Panc1 (cell line): Measurements from ENCODE around the gene NPAS3. TPM values are rescaled to one million over a fixed set of nuclear protein-coding genes. Genes with fewer than 3 reads are reported as not detected.

ENCODE experiments used
- ATAC-seq: fragments of 200-7000 bp; cut with Tn5 transposase; 2 replicates; pipeline ENCODE4 v1.9.1; 2020; ENCODE audit warnings: mild to moderate bottlenecking, moderate library complexity
- BruUV-seq: library from RNA; stranded (reverse); fragments of 400-500 nt; replicated peaks from 2 replicates; lab custom pipeline; 2021; lab: Mats Ljungman, UMichigan
- CTCF ChIA-PET: fragments of 300-600 bp; sonication (Branson Sonifier 250); formaldehyde crosslinking; loops from one replicate; lab custom pipeline; 2022; ENCODE audit warnings: antibody characterized with exemption; lab: Charles Lee
- POLR2A ChIA-PET: fragments of 300-600 bp; sonication (Branson Sonifier 250); formaldehyde crosslinking; loops from one replicate; lab custom pipeline; 2022; ENCODE audit warnings: antibody characterized with exemption; lab: Charles Lee
- DNase-seq: peaks from one replicate; pipeline ENCODE4 v3.0.0-alpha.2; 2010; ENCODE audit warnings: low read depth, low spot score
- H3K27ac ChIP-seq: 2 replicates; pipeline ENCODE4 v1.5.1; 2011; ENCODE audit warnings: mild to moderate bottlenecking, low read length, inconsistent platforms
- H3K27me3 ChIP-seq: fragments of 200-500 bp; sonication (Bioruptor generic); 2 replicates; pipeline ENCODE4 v1.6.0; 2014; ENCODE audit warnings: low read length, inconsistent platforms; ENCODE audit not compliant: control insufficient read depth, insufficient read depth
- H3K36me3 ChIP-seq: fragments of 200-500 bp; sonication (Bioruptor generic); 2 replicates; pipeline ENCODE4 v1.5.1; 2014; ENCODE audit warnings: inconsistent platforms, mild to moderate bottlenecking, low read length, moderate library complexity; ENCODE audit not compliant: control insufficient read depth, insufficient read depth
- H3K4me1 ChIP-seq: 2 replicates; pipeline ENCODE4 v1.5.1; 2011; ENCODE audit warnings: inconsistent platforms, mild to moderate bottlenecking, low read length, moderate library complexity; ENCODE audit not compliant: control insufficient read depth, insufficient read depth
- H3K4me3 ChIP-seq, 2 experiments: 2 replicates each; pipeline ENCODE4 v1.5.1; 2011 to 2012; ENCODE audit warnings: low read depth in 2 of 2, low read length in 2 of 2, mild to moderate bottlenecking in 2 of 2, inconsistent platforms in 1 of 2, moderate library complexity in 1 of 2
- H3K9me3 ChIP-seq: fragments of 200-500 bp; sonication (Bioruptor generic); 2 replicates; pipeline ENCODE4 v1.5.1; 2014; ENCODE audit warnings: low read depth, mild to moderate bottlenecking, inconsistent platforms, low read length, moderate library complexity; ENCODE audit not compliant: control insufficient read depth, insufficient read depth
- CTCF ChIP-seq: fragments of 450-650 bp; IDR thresholded peaks from 2 replicates; pipeline ENCODE4 v1.5.1; 2017; ENCODE audit warnings: mild to moderate bottlenecking
- POLR2AphosphoS5 ChIP-seq: IDR thresholded peaks from 2 replicates; pipeline ENCODE4 v1.6.1; 2012; ENCODE audit warnings: mild to moderate bottlenecking, low read depth, low read length, moderate library complexity
- SIN3A ChIP-seq: IDR thresholded peaks from 2 replicates; pipeline ENCODE4 v1.6.1; 2012; ENCODE audit warnings: low read depth, mild to moderate bottlenecking, low read length, moderate library complexity, borderline replicate concordance; ENCODE audit not compliant: insufficient read depth
- TCF7L2 ChIP-seq: IDR thresholded peaks from 2 replicates; pipeline ENCODE4 v1.6.1; 2011; ENCODE audit warnings: mild to moderate bottlenecking, low read depth, low read length, inconsistent platforms
- in situ Hi-C: cut with HindIII; loops from 2 replicates; pipeline ENCODE4 v1.10.0; 2016; ENCODE audit warnings: low sequenced_read_pairs, low pct_unique_long_range_greater_than_20kb
- intact Hi-C: fragments of 100-400 bp; cut with micrococcal nuclease; formaldehyde crosslinking; loops from one replicate; pipeline ENCODE4 v1.10.0; 2022; ENCODE audit not compliant: unreplicated experiment
- total RNA-seq: library from RNA; stranded (reverse); gene quantifications from one replicate; pipeline ENCODE4 v1.2.1, GENCODE V29; 2021; ENCODE audit not compliant: unreplicated experiment
- TF ChIP-seq, protein P1 (sequence below), 2 experiments: IDR thresholded peaks; 2 replicates each; pipeline ENCODE4 v1.6.1; 2011 to 2012; ENCODE audit warnings: low read depth in 2 of 2, control low read depth in 1 of 2, low read length in 1 of 2, mild to moderate bottlenecking in 1 of 2, moderate library complexity in 1 of 2; ENCODE audit not compliant: insufficient read depth in 1 of 2

Gene NPAS3
- total RNA-seq, 1 experiment from 2014 or later: 0.23 TPM

GRCh38 chr14:33480887-33481184, 542.2 kb downstream of the NPAS3 start:
- Histone ChIP-seq H3K27me3 (no peaks in the 10 kb centered on the region), H3K9me3 (no peaks in the 10 kb centered on the region), H3K36me3 (no peaks in the 10 kb centered on the region), H3K27ac (no peak overlapping the region), H3K4me3 (no peak overlapping the region), H3K4me1 (no peaks in the 10 kb centered on the region)
- intact Hi-C loops (no loop called here), in situ Hi-C loops (no loop called here)
- CTCF ChIA-PET: no interaction called here
- no peak for ATAC-seq
- BruUV-seq: no TSS peak
- no peak for DNase-seq
- POLR2A ChIA-PET: no interaction called here
- TF ChIP-seq, protein P1, sequence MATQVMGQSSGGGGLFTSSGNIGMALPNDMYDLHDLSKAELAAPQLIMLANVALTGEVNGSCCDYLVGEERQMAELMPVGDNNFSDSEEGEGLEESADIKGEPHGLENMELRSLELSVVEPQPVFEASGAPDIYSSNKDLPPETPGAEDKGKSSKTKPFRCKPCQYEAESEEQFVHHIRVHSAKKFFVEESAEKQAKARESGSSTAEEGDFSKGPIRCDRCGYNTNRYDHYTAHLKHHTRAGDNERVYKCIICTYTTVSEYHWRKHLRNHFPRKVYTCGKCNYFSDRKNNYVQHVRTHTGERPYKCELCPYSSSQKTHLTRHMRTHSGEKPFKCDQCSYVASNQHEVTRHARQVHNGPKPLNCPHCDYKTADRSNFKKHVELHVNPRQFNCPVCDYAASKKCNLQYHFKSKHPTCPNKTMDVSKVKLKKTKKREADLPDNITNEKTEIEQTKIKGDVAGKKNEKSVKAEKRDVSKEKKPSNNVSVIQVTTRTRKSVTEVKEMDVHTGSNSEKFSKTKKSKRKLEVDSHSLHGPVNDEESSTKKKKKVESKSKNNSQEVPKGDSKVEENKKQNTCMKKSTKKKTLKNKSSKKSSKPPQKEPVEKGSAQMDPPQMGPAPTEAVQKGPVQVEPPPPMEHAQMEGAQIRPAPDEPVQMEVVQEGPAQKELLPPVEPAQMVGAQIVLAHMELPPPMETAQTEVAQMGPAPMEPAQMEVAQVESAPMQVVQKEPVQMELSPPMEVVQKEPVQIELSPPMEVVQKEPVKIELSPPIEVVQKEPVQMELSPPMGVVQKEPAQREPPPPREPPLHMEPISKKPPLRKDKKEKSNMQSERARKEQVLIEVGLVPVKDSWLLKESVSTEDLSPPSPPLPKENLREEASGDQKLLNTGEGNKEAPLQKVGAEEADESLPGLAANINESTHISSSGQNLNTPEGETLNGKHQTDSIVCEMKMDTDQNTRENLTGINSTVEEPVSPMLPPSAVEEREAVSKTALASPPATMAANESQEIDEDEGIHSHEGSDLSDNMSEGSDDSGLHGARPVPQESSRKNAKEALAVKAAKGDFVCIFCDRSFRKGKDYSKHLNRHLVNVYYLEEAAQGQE (IDR thresholded peaks at IDR 0.05; ENCODE audit: insufficient read depth in 1 of 2, low read depth in 2 of 2, low read length in 1 of 2): no peak
- TF ChIP-seq POLR2AphosphoS5: no peak
- TF ChIP-seq TCF7L2: no peak
- TF ChIP-seq SIN3A: no peak
- TF ChIP-seq CTCF: no peak

DNA sequence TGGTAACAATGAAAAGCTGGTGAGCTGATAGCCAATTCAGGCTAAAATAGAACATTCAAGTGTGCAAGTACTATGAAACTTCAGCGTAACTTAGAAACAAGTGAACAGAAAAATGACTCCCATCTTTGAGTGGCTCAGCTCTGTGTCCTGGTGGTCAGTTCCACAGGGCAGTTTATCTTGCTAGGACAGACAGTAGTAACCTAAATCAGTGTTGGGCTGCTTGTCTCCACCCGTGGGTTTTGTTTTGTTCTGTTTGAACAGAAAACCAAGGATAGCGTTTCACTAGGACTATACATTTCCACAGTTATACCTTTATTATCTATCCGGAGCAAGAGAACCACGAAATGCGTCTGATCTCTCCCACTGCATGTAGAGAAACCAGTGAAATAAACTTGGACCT, 544.4 kb downstream of the NPAS3 start:
- H3K27ac ChIP-seq: no peak overlapping the region
- ChIA-PET CTCF (no interaction called here), POLR2A (no interaction called here)
- ATAC-seq (no peak), DNase-seq (no peak)
- no TSS peak for BruUV-seq
- no peaks in the 10 kb centered on the region for H3K9me3 ChIP-seq
- H3K36me3 ChIP-seq: no peaks in the 10 kb centered on the region
- no peaks in the 10 kb centered on the region for H3K4me1 ChIP-seq
- intact Hi-C loops: no loop called here
- no peaks in the 10 kb centered on the region for H3K27me3 ChIP-seq
- H3K4me3 ChIP-seq: no peak overlapping the region
- TF ChIP-seq, protein P1 (IDR thresholded peaks at IDR 0.05; ENCODE audit: insufficient read depth in 1 of 2, low read depth in 2 of 2, low read length in 1 of 2): no peak
- TF ChIP-seq SIN3A (no peak), CTCF (no peak), TCF7L2 (no peak), POLR2AphosphoS5 (no peak)
- in situ Hi-C loops: no loop called here
